ENCODE measurements around the gene NRARP. TPM values are rescaled to one million over a fixed set of nuclear protein-coding genes. Genes with fewer than 3 reads are reported as not detected.

NRARP gene
- total RNA-seq: 5.1 TPM
- long read RNA-seq, transcript NRARP-201 (1 exons, 1,770 nt): major isoform, 30 of 30 reads
- long read RNA-seq, partial matches to known transcripts: 0 of 30 reads
- long read RNA-seq, other reads (novel, unspliced or antisense): 0 of 30 reads

GRCh38 chr9:137302118-137302448 is at the start of gene NRARP:
Gene NRARP, minus strand, starts transcription at chr9:137302271. Its CDS starts 343 bp downstream, at chr9:137301928.
- no peaks in the 10 kb centered on the region for H3K36me3 ChIP-seq
- DNase-seq: peak; percentile 91
- peak within 1 kb of the TSS; percentile 92 for H3K27ac ChIP-seq (replicated peaks)
- peaks cover 56% of the 10 kb centered on the region for H3K27me3 ChIP-seq (ENCODE audit: low read depth)
- intact Hi-C loops (cut with micrococcal nuclease): no loop called here
- peak within 1 kb of the TSS; percentile 80 for H3K4me3 ChIP-seq
- H3K9me3 ChIP-seq (replicated peaks): no peaks in the 10 kb centered on the region
- peaks cover 90% of the 10 kb centered on the region for H3K4me1 ChIP-seq
- TF ChIP-seq CTCF (IDR thresholded peaks at IDR 0.05; ENCODE audit: borderline replicate concordance): no peak

GRCh38 chr9:137350696-137351584 is 48.9 kb upstream of the NRARP start:
- H3K9me3 ChIP-seq (replicated peaks): peaks cover 15% of the 10 kb centered on the region
- no peaks in the 10 kb centered on the region for H3K27me3 ChIP-seq (ENCODE audit: low read depth)
- peaks cover 19% of the 10 kb centered on the region for H3K36me3 ChIP-seq
- intact Hi-C loops (cut with micrococcal nuclease): no loop called here
- peaks cover 24% of the 10 kb centered on the region for H3K4me1 ChIP-seq
- H3K27ac ChIP-seq (replicated peaks): no peak overlapping the region
- TF ChIP-seq CTCF (IDR thresholded peaks at IDR 0.05; ENCODE audit: borderline replicate concordance): no peak
- no peak for DNase-seq
- no peak overlapping the region for H3K4me3 ChIP-seq

GRCh38 chr9:137349471-137350033 is 47.5 kb upstream of the NRARP start:
- intact Hi-C loops (cut with micrococcal nuclease): no loop called here
- no peak for DNase-seq
- TF ChIP-seq CTCF (IDR thresholded peaks at IDR 0.05; ENCODE audit: borderline replicate concordance): no peak
- Histone ChIP-seq H3K27ac (replicated peaks) (no peak overlapping the region), H3K9me3 (replicated peaks) (peaks cover 16% of the 10 kb centered on the region), H3K27me3 (ENCODE audit: low read depth) (no peaks in the 10 kb centered on the region), H3K4me1 (peaks cover 21% of the 10 kb centered on the region), H3K36me3 (peaks cover 19% of the 10 kb centered on the region), H3K4me3 (no peak overlapping the region)

GRCh38 chr9:137348769-137349470 is 46.8 kb upstream of the NRARP start:
- Histone ChIP-seq H3K27ac (replicated peaks) (no peak overlapping the region), H3K9me3 (replicated peaks) (peaks cover 16% of the 10 kb centered on the region), H3K27me3 (ENCODE audit: low read depth) (no peaks in the 10 kb centered on the region), H3K4me1 (peaks cover 14% of the 10 kb centered on the region), H3K4me3 (no peak overlapping the region), H3K36me3 (peaks cover 19% of the 10 kb centered on the region)
- DNase-seq: no peak
- TF ChIP-seq CTCF (IDR thresholded peaks at IDR 0.05; ENCODE audit: borderline replicate concordance): no peak
- intact Hi-C loops (cut with micrococcal nuclease): no loop called here

- Histone ChIP-seq H3K27me3 (ENCODE audit: low read depth) (no peaks in the 10 kb centered on the region), H3K4me1 (peaks cover 8% of the 10 kb centered on the region), H3K4me3 (no peak overlapping the region), H3K9me3 (replicated peaks) (peaks cover 19% of the 10 kb centered on the region), H3K27ac (replicated peaks) (no peak overlapping the region), H3K36me3 (peaks cover 19% of the 10 kb centered on the region)
- no peak for DNase-seq
- TF ChIP-seq CTCF (IDR thresholded peaks at IDR 0.05; ENCODE audit: borderline replicate concordance): no peak
- intact Hi-C loops (cut with micrococcal nuclease): no loop called here
Measured at GRCh38 chr9:137347928-137348327, 45.9 kb upstream of the NRARP start.
